GM23338 (cell line): ENCODE data around the gene GM2A. TPM values are rescaled to one million over a fixed set of nuclear protein-coding genes. Genes with fewer than 3 reads are reported as not detected.

ENCODE experiments used
- ATAC-seq: fragments of 200-7000 bp; cut with Tn5 transposase; 3 replicates; pipeline ENCODE4 v1.9.1; 2020
- DNase-seq: peaks from one replicate; pipeline ENCODE4 v3.0.0-alpha.2; 2015; ENCODE audit warnings: low spot score
- H2AFZ ChIP-seq: fragments of 200-600 bp; sonication (generic); 2 replicates; pipeline ENCODE4 v1.8.0; 2016; ENCODE audit warnings: antibody characterized with exemption, mild to moderate bottlenecking, moderate library complexity
- H3F3A ChIP-seq: fragments of 200-600 bp; sonication (generic); replicated peaks from 2 replicates; pipeline ENCODE4 v1.8.0; 2017; ENCODE audit warnings: antibody characterized with exemption, mixed run types, low read depth
- H3K27ac ChIP-seq: fragments of 200-600 bp; sonication (generic); 2 replicates; pipeline ENCODE4 v1.6.1; 2016; ENCODE audit warnings: low read depth
- H3K27me3 ChIP-seq: fragments of 200-600 bp; sonication (generic); 2 replicates; pipeline ENCODE4 v1.8.0; 2016; ENCODE audit warnings: mild to moderate bottlenecking, mixed run types, moderate library complexity; ENCODE audit not compliant: insufficient read depth
- H3K36me3 ChIP-seq: fragments of 200-600 bp; sonication (generic); 2 replicates; pipeline ENCODE4 v1.8.0; 2016; ENCODE audit warnings: mild to moderate bottlenecking; ENCODE audit not compliant: insufficient read depth
- H3K4me1 ChIP-seq: fragments of 200-600 bp; sonication (generic); 2 replicates; pipeline ENCODE4 v1.8.0; 2016; ENCODE audit warnings: mild to moderate bottlenecking, moderate library complexity; ENCODE audit not compliant: insufficient read depth
- H3K4me2 ChIP-seq: fragments of 200-600 bp; sonication (generic); 2 replicates; pipeline ENCODE4 v1.7.1; 2017; ENCODE audit warnings: mixed run types
- H3K4me3 ChIP-seq: fragments of 200-600 bp; sonication (generic); 2 replicates; pipeline ENCODE4 v1.6.1; 2016; ENCODE audit warnings: mixed run types
- H3K79me2 ChIP-seq: fragments of 200-600 bp; sonication (generic); replicated peaks from 2 replicates; pipeline ENCODE4 v1.8.0; 2017; ENCODE audit warnings: mild to moderate bottlenecking; ENCODE audit not compliant: insufficient read depth
- H3K9me2 ChIP-seq: fragments of 200-600 bp; sonication (generic); 2 replicates; pipeline ENCODE4 v1.8.0; 2017; ENCODE audit not compliant: insufficient read depth
- H4K20me1 ChIP-seq: fragments of 200-600 bp; sonication (generic); replicated peaks from 2 replicates; pipeline ENCODE4 v1.8.0; 2017; ENCODE audit warnings: mild to moderate bottlenecking; ENCODE audit not compliant: insufficient read depth
- H3K27ac Mint-ChIP-seq: 2 replicates; pipeline ENCODE4 v1.8.0; 2020; ENCODE audit warnings: inconsistent platforms, mild to moderate bottlenecking, moderate library complexity, mixed read lengths
- H3K27me3 Mint-ChIP-seq: 3 replicates; pipeline ENCODE4 v1.8.0; 2022; ENCODE audit warnings: low read depth, mild to moderate bottlenecking, moderate library complexity, mixed read lengths, inconsistent platforms; ENCODE audit not compliant: insufficient read depth, poor library complexity
- H3K36me3 Mint-ChIP-seq: 3 replicates; pipeline ENCODE4 v1.8.0; 2021; ENCODE audit warnings: low read depth, mild to moderate bottlenecking, inconsistent platforms, moderate library complexity, mixed read lengths
- H3K4me1 Mint-ChIP-seq: 3 replicates; pipeline ENCODE4 v1.8.0; 2020; ENCODE audit warnings: mild to moderate bottlenecking, inconsistent platforms, mixed read lengths
- H3K4me3 Mint-ChIP-seq: 3 replicates; pipeline ENCODE4 v1.8.0; 2021; ENCODE audit warnings: moderate library complexity, mild to moderate bottlenecking, inconsistent platforms, mixed read lengths
- H3K9me3 Mint-ChIP-seq: 3 replicates; pipeline ENCODE4 v1.8.0; 2020; ENCODE audit warnings: moderate library complexity, mild to moderate bottlenecking, inconsistent platforms, mixed read lengths
- CREB1 ChIP-seq: fragments of 250-450 bp; sonication (Bioruptor Pico); IDR thresholded peaks from 2 replicates; pipeline ENCODE4 v1.5.0; 2020; ENCODE audit warnings: low read depth, mild to moderate bottlenecking, moderate library complexity
- EZH2phosphoT487 ChIP-seq: fragments of 200-600 bp; sonication (generic); IDR thresholded peaks from one replicate; pipeline ENCODE4 v1.8.1; 2018; ENCODE audit warnings: antibody characterized with exemption; ENCODE audit not compliant: unreplicated experiment
- JUNB ChIP-seq: IDR thresholded peaks from one replicate; pipeline ENCODE4 v1.6.1; 2016; ENCODE audit warnings: antibody characterized with exemption; ENCODE audit not compliant: unreplicated experiment
- NANOG ChIP-seq: IDR thresholded peaks from 2 replicates; pipeline ENCODE4 v1.6.1; 2016; ENCODE audit warnings: antibody characterized with exemption, borderline replicate concordance
- POLR2AphosphoS5 ChIP-seq: IDR thresholded peaks from 2 replicates; pipeline ENCODE4 v1.6.1; 2016; ENCODE audit warnings: antibody characterized with exemption, low read depth
- STAT1 ChIP-seq: IDR thresholded peaks from one replicate; pipeline ENCODE4 v1.6.1; 2016; ENCODE audit warnings: antibody characterized with exemption; ENCODE audit not compliant: unreplicated experiment
- ZNF114 ChIP-seq: fragments of 250-450 bp; sonication (Bioruptor Pico); IDR thresholded peaks from 2 replicates; pipeline ENCODE4 v1.5.0; 2020; ENCODE audit warnings: mild to moderate bottlenecking, moderate library complexity
- ZNF331 ChIP-seq: fragments of 250-450 bp; sonication (Bioruptor Pico); IDR thresholded peaks from 2 replicates; pipeline ENCODE4 v1.5.0; 2020; ENCODE audit warnings: low read depth, mild to moderate bottlenecking, moderate library complexity
- polyA plus RNA-seq: library from polyadenylated mRNA; unstranded; fragments of >200 nt; fragmentation: Nextera tagmentation; extraction: Ambion mirVana; gene quantifications from 2 replicates; pipeline ENCODE4 v1.2.1, GENCODE V29; 2016
- total RNA-seq: library from RNA; depleted of rRNA; stranded (reverse); fragments of >200 nt; shearing (Covaris generic); gene quantifications from 2 replicates; pipeline ENCODE4 v1.2.3, GENCODE V29; 2014
- TF ChIP-seq, protein P1 (sequence below), 2 experiments: fragments of 200-600 bp in 1 of 2; sonication (generic) in 1 of 2; conservative IDR thresholded peaks; 2 replicates each; pipeline versions ENCODE4 v1.5.1 to v1.6.1; 2016 to 2017; ENCODE audit warnings: antibody characterized with exemption in 2 of 2, low read depth in 2 of 2, mild to moderate bottlenecking in 2 of 2, moderate library complexity in 1 of 2
- TF ChIP-seq, protein P2 (sequence below): fragments of 250-450 bp; sonication (Bioruptor Pico); IDR thresholded peaks from 2 replicates; pipeline ENCODE4 v1.5.0; 2020; ENCODE audit warnings: mild to moderate bottlenecking, moderate library complexity
- TF ChIP-seq, protein P3 (sequence below): IDR thresholded peaks from one replicate; pipeline ENCODE4 v1.6.1; 2018; ENCODE audit warnings: antibody characterized with exemption; ENCODE audit not compliant: unreplicated experiment

The GM2A gene
- total and polyA plus RNA-seq, 2 experiments from 2014 or later = 9.8 to 27.8 TPM

DNA sequence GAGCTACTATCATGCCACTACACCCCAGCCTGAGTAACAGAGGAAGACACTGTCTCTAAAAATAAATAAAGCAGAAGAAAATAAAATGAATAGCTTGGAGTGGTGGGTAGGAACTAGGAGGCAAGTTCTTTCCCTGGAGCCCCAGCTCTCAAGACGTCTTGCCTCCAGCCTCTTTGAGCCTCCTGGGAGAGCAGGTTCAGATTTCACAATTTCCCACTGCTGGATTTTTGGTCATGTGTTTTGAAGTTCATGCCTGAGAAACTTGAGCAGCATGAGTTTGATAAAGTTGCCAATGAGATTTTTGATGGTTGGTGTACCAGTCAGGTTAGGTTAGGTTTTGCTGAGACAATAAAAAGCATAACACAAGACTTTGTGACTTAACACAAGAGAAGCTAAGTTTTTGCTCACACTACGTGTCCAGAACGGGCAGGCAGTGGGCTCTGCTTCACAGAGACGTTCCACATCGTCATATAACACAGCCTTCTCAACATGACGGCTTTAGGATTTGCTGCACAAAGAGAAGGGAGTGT is 25.0 kb upstream of the GM2A start:
- Mint-ChIP-seq H3K4me1 (peaks cover 13% of the 10 kb centered on the region), H3K4me3 (no peak overlapping the region), H3K36me3 (no peaks in the 10 kb centered on the region), H3K9me3 (no peaks in the 10 kb centered on the region), H3K27me3 (peaks cover 2% of the 10 kb centered on the region), H3K27ac (no peak overlapping the region)
- no peak overlapping the region for H3K27ac ChIP-seq
- H2AFZ ChIP-seq = no peak overlapping the region
- no peaks in the 10 kb centered on the region for H3K79me2 ChIP-seq
- no peak for DNase-seq
- H3K4me2 ChIP-seq = no peak overlapping the region
- no peaks in the 10 kb centered on the region for H4K20me1 ChIP-seq
- ATAC-seq = no peak
- H3K27me3 ChIP-seq = peaks cover 4% of the 10 kb centered on the region; the same call in 1 of the 2 replicates
- no peaks in the 10 kb centered on the region for H3K9me2 ChIP-seq
- TF ChIP-seq, protein P1, sequence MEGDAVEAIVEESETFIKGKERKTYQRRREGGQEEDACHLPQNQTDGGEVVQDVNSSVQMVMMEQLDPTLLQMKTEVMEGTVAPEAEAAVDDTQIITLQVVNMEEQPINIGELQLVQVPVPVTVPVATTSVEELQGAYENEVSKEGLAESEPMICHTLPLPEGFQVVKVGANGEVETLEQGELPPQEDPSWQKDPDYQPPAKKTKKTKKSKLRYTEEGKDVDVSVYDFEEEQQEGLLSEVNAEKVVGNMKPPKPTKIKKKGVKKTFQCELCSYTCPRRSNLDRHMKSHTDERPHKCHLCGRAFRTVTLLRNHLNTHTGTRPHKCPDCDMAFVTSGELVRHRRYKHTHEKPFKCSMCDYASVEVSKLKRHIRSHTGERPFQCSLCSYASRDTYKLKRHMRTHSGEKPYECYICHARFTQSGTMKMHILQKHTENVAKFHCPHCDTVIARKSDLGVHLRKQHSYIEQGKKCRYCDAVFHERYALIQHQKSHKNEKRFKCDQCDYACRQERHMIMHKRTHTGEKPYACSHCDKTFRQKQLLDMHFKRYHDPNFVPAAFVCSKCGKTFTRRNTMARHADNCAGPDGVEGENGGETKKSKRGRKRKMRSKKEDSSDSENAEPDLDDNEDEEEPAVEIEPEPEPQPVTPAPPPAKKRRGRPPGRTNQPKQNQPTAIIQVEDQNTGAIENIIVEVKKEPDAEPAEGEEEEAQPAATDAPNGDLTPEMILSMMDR (conservative IDR thresholded peaks at IDR 0.05; ENCODE audit: low read depth in 2 of 2) = no peak
- TF ChIP-seq, protein P2, sequence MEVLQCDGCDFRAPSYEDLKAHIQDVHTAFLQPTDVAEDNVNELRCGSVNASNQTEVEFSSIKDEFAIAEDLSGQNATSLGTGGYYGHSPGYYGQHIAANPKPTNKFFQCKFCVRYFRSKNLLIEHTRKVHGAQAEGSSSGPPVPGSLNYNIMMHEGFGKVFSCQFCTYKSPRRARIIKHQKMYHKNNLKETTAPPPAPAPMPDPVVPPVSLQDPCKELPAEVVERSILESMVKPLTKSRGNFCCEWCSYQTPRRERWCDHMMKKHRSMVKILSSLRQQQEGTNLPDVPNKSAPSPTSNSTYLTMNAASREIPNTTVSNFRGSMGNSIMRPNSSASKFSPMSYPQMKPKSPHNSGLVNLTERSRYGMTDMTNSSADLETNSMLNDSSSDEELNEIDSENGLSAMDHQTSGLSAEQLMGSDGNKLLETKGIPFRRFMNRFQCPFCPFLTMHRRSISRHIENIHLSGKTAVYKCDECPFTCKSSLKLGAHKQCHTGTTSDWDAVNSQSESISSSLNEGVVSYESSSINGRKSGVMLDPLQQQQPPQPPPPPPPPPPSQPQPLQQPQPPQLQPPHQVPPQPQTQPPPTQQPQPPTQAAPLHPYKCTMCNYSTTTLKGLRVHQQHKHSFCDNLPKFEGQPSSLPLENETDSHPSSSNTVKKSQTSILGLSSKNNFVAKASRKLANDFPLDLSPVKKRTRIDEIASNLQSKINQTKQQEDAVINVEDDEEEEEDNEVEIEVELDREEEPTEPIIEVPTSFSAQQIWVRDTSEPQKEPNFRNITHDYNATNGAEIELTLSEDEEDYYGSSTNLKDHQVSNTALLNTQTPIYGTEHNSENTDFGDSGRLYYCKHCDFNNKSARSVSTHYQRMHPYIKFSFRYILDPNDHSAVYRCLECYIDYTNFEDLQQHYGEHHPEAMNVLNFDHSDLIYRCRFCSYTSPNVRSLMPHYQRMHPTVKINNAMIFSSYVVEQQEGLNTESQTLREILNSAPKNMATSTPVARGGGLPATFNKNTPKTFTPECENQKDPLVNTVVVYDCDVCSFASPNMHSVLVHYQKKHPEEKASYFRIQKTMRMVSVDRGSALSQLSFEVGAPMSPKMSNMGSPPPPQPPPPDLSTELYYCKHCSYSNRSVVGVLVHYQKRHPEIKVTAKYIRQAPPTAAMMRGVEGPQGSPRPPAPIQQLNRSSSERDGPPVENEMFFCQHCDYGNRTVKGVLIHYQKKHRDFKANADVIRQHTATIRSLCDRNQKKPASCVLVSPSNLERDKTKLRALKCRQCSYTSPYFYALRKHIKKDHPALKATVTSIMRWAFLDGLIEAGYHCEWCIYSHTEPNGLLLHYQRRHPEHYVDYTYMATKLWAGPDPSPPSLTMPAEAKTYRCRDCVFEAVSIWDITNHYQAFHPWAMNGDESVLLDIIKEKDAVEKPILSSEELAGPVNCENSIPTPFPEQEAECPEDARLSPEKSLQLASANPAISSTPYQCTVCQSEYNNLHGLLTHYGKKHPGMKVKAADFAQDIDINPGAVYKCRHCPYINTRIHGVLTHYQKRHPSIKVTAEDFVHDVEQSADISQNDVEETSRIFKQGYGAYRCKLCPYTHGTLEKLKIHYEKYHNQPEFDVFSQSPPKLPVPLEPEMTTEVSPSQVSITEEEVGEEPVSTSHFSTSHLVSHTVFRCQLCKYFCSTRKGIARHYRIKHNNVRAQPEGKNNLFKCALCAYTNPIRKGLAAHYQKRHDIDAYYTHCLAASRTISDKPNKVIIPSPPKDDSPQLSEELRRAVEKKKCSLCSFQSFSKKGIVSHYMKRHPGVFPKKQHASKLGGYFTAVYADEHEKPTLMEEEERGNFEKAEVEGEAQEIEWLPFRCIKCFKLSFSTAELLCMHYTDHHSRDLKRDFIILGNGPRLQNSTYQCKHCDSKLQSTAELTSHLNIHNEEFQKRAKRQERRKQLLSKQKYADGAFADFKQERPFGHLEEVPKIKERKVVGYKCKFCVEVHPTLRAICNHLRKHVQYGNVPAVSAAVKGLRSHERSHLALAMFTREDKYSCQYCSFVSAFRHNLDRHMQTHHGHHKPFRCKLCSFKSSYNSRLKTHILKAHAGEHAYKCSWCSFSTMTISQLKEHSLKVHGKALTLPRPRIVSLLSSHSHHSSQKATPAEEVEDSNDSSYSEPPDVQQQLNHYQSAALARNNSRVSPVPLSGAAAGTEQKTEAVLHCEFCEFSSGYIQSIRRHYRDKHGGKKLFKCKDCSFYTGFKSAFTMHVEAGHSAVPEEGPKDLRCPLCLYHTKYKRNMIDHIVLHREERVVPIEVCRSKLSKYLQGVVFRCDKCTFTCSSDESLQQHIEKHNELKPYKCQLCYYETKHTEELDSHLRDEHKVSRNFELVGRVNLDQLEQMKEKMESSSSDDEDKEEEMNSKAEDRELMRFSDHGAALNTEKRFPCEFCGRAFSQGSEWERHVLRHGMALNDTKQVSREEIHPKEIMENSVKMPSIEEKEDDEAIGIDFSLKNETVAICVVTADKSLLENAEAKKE (CRISPR knock-in tag) = no peak
- no peak for TF ChIP-seq EZH2phosphoT487
- no peak for TF ChIP-seq NANOG
- TF ChIP-seq CREB1 (CRISPR knock-in tag) = no peak
- TF ChIP-seq, protein P3, sequence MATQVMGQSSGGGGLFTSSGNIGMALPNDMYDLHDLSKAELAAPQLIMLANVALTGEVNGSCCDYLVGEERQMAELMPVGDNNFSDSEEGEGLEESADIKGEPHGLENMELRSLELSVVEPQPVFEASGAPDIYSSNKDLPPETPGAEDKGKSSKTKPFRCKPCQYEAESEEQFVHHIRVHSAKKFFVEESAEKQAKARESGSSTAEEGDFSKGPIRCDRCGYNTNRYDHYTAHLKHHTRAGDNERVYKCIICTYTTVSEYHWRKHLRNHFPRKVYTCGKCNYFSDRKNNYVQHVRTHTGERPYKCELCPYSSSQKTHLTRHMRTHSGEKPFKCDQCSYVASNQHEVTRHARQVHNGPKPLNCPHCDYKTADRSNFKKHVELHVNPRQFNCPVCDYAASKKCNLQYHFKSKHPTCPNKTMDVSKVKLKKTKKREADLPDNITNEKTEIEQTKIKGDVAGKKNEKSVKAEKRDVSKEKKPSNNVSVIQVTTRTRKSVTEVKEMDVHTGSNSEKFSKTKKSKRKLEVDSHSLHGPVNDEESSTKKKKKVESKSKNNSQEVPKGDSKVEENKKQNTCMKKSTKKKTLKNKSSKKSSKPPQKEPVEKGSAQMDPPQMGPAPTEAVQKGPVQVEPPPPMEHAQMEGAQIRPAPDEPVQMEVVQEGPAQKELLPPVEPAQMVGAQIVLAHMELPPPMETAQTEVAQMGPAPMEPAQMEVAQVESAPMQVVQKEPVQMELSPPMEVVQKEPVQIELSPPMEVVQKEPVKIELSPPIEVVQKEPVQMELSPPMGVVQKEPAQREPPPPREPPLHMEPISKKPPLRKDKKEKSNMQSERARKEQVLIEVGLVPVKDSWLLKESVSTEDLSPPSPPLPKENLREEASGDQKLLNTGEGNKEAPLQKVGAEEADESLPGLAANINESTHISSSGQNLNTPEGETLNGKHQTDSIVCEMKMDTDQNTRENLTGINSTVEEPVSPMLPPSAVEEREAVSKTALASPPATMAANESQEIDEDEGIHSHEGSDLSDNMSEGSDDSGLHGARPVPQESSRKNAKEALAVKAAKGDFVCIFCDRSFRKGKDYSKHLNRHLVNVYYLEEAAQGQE = no peak
- no peak for TF ChIP-seq ZNF114
- TF ChIP-seq ZNF331 (CRISPR knock-in tag) = no peak
- TF ChIP-seq POLR2AphosphoS5 = no peak
- TF ChIP-seq STAT1 = no peak
- no peak for TF ChIP-seq JUNB
- H3K36me3 ChIP-seq = no peaks in the 10 kb centered on the region
- no peaks in the 10 kb centered on the region for H3F3A ChIP-seq
- H3K4me3 ChIP-seq = no peak overlapping the region
- peaks cover 19% of the 10 kb centered on the region for H3K4me1 ChIP-seq
